Activated CD8-positive, alpha-beta memory T cell treated with anti-CD3 and anti-CD28 coated beads for 36 hours (primary cell): Measurements from ENCODE around the gene DTNBP1. TPM values are rescaled to one million over a fixed set of nuclear protein-coding genes. Genes with fewer than 3 reads are reported as not detected.

Experiments used
- CTCF ChIA-PET: fragments of 350-600 bp; sonication (Branson Sonifier 250); formaldehyde crosslinking; loops from one replicate; lab custom pipeline; 2021; ENCODE audit warnings: antibody characterized with exemption; lab: Charles Lee
- POLR2A ChIA-PET: fragments of 350-600 bp; sonication (Branson Sonifier 250); formaldehyde crosslinking; loops from one replicate; lab custom pipeline; 2021; ENCODE audit warnings: antibody characterized with exemption; lab: Charles Lee
- total RNA-seq, 2 experiments: library from RNA; stranded (reverse); gene quantifications; one replicate each; pipeline ENCODE4 v1.2.3, GENCODE V29; 2021

Gene DTNBP1
- total RNA-seq, 2 experiments from 2014 or later: 15.9 to 17.1 TPM

DNA sequence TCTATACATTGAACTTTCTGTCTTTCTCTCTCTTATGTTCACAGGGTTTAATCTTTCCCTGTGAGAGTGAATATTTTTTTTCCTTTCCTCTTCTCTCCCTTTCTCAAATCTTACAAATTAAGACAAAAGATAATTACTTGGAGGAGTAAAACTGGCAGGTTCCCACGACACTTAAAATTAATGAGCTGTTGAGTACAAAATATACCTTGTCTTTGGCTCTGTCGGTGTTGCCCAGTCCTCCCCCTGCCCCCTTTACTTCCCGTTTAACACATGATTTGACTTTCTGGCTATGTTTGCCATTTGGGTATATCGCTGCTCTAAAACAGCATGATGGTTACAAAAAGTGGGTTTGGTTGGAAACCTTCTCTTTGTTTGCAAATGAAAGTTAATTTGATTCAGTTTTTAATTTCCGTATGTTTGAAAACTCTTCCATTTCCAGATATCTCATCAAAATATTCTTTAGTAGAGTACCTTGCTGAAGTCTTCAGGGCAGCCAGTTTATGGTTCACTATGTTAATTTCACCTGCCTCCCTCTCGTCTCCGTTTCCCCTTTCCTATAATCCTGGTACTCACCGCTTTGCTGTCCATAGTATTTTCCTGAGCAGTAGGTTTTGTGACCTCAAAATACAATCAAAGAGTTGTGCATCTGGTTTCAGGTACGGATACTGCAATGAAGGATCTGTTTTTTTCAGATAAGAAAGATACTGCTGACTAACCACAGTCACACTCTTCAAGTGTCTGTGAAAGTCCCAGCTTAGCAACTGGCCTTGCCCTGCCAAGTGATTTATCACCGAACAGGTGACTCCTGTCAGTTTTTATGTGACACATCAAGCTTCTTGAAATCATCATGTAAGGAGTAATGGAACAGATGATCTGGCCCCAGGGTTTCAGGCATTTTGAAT is 181.2 kb downstream of the DTNBP1 start:
- CTCF ChIA-PET: interaction anchor here (0.5 kb wide), 1 partner anchor 1268 kb away, joined by 3 read pairs; no protein-coding TSS in a partner anchor
- POLR2A ChIA-PET: no interaction called here

- POLR2A ChIA-PET: no interaction called here
- CTCF ChIA-PET: no interaction called here
Observed at GRCh38 chr6:15480525-15480924, 182.3 kb downstream of the DTNBP1 start.

- ChIA-PET POLR2A (no interaction called here), CTCF (no interaction called here)
Observed at GRCh38 chr6:15479761-15480160, 183.1 kb downstream of the DTNBP1 start.

- CTCF ChIA-PET: no interaction called here
Observed at GRCh38 chr6:15477746-15478145, 185.1 kb downstream of the DTNBP1 start.

DNA sequence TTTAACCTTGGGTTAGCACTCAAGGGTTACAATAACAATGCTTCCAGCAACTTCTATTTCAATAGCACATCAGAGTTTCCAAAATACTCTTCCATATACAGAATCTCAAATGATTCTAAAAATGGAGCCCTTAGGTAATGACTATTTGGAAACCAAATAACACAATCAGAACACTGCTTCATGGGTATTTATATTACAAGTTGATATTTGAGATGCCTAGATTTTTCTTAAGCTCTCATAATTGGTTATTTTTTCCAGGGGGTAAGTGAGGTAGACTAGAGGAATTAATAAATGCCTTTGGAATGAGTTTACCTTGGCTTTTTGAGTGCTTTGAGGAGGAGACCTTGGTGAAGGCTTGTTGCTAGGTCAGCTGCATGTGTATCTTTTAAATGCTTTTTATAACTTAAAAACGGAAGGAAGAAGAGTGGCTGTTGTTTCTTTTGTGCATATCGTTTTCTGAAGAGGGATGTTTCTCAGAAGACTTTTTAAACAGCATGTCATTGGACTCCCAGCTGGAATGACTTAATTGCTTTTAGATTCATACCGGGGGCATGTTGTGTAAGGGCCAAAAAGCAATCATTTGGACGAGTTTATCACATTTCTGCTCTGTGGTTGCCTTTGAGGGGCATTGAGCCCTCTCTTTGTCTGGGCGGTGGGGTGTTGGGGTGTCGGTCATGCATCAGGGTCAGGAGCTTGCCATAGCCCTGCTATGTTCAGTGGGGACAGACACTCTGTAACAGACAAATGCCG is 186.0 kb downstream of the DTNBP1 start:
- POLR2A ChIA-PET: interaction anchor here (0.5 kb wide), 2 partner anchors 246 to 721 kb away, joined by 3 read pairs; no protein-coding TSS in a partner anchor
- CTCF ChIA-PET: interaction anchor here (0.6 kb wide), 1 partner anchor 107 kb away, joined by 3 read pairs; no protein-coding TSS in a partner anchor

More at GRCh38 chr6:15477746-15478145, 185.1 kb downstream of the DTNBP1 start:
- POLR2A ChIA-PET: no interaction called here

GRCh38 chr6:15475872-15476271 is 187.0 kb downstream of the DTNBP1 start:
- CTCF ChIA-PET: no interaction called here

DNA sequence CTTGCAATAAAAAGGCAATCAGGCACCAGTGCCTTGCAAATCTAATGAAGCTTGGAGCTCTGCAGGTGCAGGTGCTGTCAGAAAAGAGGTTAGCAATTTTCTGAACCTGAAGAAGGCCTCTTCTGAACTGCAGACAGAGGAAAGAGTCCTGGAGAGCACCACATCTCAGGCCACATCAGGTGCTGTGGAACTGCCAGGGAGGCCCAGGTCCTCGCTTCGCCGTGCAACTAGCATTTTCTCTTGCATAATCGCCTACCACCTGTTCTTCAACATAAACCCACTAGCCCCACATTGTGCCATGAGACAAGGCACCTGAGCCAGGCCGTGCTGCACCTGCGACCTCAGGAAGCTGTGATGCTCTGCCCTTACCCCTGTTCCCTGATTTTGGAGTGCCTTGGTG is 187.6 kb downstream of the DTNBP1 start:
- POLR2A ChIA-PET: no interaction called here
- CTCF ChIA-PET: no interaction called here

More at GRCh38 chr6:15475872-15476271, 187.0 kb downstream of the DTNBP1 start:
- POLR2A ChIA-PET: interaction anchor here (0.5 kb wide), 1 partner anchor 720 kb away, joined by 3 read pairs; no protein-coding TSS in a partner anchor

- CTCF ChIA-PET: interaction anchor here (0.6 kb wide), 1 partner anchor 37 kb away, joined by 4 read pairs; no protein-coding TSS in a partner anchor
- POLR2A ChIA-PET: no interaction called here
Observed at GRCh38 chr6:15474196-15474595, 188.6 kb downstream of the DTNBP1 start.

- ChIA-PET POLR2A (no interaction called here), CTCF (no interaction called here)
Observed at GRCh38 chr6:15473741-15474161, 189.1 kb downstream of the DTNBP1 start.

DNA sequence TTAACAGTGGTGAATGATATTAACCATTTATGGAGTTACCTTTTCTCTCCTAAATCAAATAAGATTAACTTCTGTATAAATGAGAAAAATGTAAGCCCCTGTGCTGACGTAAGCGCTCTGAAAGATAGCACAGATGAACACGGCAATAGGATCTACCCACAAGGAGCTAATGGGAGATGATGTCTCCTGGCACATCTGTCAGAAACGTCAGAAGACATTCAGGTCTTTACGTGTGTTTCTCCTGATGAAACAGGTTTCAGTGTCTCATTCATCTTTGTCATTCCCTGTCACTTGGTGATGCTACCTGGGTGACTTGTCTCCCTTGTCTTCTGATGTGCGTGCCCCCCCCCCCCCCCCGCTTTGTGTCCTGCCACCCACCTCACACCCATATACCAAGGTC is 189.7 kb downstream of the DTNBP1 start:
- POLR2A ChIA-PET: no interaction called here
- CTCF ChIA-PET: interaction anchor here (0.6 kb wide), 1 partner anchor 167 kb away, joined by 5 read pairs; no protein-coding TSS in a partner anchor
